ENCODE data around the gene RNU5B-1.

The RNU5B-1 gene

GRCh38 chr15:65326818-65327217 is 22.3 kb downstream of the RNU5B-1 start:
- peaks cover 0 to 26% (median 18%) of the 10 kb centered on the region in 4 experiments for H3K4me1 ChIP-seq (ENCODE audit: control extremely low read depth in 1 of 4, control insufficient read depth in 4 of 4, insufficient read depth in 4 of 4, low read length in 3 of 4)
- no peak for DNase-seq
- WGBS (ENCODE audit: insufficient coverage): 83% methylated on average over 1 of the region's 2 CpGs
- no peaks in the 10 kb centered on the region for H3K36me3 ChIP-seq (ENCODE audit: control insufficient read depth in 4 of 4, insufficient read depth in 4 of 4, low read length in 3 of 4)
- H3K27ac ChIP-seq (ENCODE audit: insufficient read depth in 1 of 2, low read depth in 1 of 2, low read length in 2 of 2, poor library complexity in 1 of 2, severe bottlenecking in 2 of 2): no peak overlapping the region
- ChIA-PET CTCF (interaction anchor here (0.8 to 16.1 kb wide), 4 partner anchors 9 to 59 kb away, joined by 3 to 416 read pairs (median 7); partner anchors contain the start of gene IGDCC3), POLR2A (no interaction called here)
- H3K27me3 ChIP-seq (replicated peaks in 2 of 5; ENCODE audit: control insufficient read depth in 4 of 5, insufficient read depth in 5 of 5, low read length in 4 of 5): no peaks in the 10 kb centered on the region
- H3K4me3 ChIP-seq (ENCODE audit: control insufficient read depth in 1 of 7, extremely low read depth in 1 of 7, insufficient read depth in 4 of 7, low read depth in 2 of 7, low read length in 6 of 7): no peak overlapping the region
- no peaks in the 10 kb centered on the region for H3K9me3 ChIP-seq (ENCODE audit: control extremely low read depth in 1 of 5, control insufficient read depth in 4 of 5, insufficient read depth in 2 of 5, low read depth in 1 of 5, low read length in 4 of 5)

GRCh38 chr15:65327651-65328393 is 23.3 kb downstream of the RNU5B-1 start:
- no peak overlapping the region for H3K4me3 ChIP-seq (ENCODE audit: control insufficient read depth in 1 of 7, extremely low read depth in 1 of 7, insufficient read depth in 4 of 7, low read depth in 2 of 7, low read length in 6 of 7)
- no peaks in the 10 kb centered on the region for H3K27me3 ChIP-seq (replicated peaks in 2 of 5; ENCODE audit: control insufficient read depth in 4 of 5, insufficient read depth in 5 of 5, low read length in 4 of 5)
- H3K9me3 ChIP-seq (ENCODE audit: control extremely low read depth in 1 of 5, control insufficient read depth in 4 of 5, insufficient read depth in 2 of 5, low read depth in 1 of 5, low read length in 4 of 5): no peaks in the 10 kb centered on the region
- peaks cover 0 to 21% (median 15%) of the 10 kb centered on the region in 4 experiments for H3K4me1 ChIP-seq (ENCODE audit: control extremely low read depth in 1 of 4, control insufficient read depth in 4 of 4, insufficient read depth in 4 of 4, low read length in 3 of 4)
- peak in 2 of 3 donors; percentile 56 to 61 for DNase-seq
- 63% methylated on average over 6 of the region's 12 CpGs for WGBS (ENCODE audit: insufficient coverage)
- H3K27ac ChIP-seq (ENCODE audit: insufficient read depth in 1 of 2, low read depth in 1 of 2, low read length in 2 of 2, poor library complexity in 1 of 2, severe bottlenecking in 2 of 2): no peak overlapping the region
- ChIA-PET CTCF (interaction anchor here (0.6 to 16.1 kb wide), 4 partner anchors 10 to 58 kb away, joined by 3 to 416 read pairs (median 7); partner anchors contain the start of gene IGDCC3), POLR2A (interaction anchor here (0.6 kb wide), 1 partner anchor 25 kb away, joined by 3 read pairs; no protein-coding TSS in a partner anchor)
- H3K36me3 ChIP-seq (ENCODE audit: control insufficient read depth in 4 of 4, insufficient read depth in 4 of 4, low read length in 3 of 4): no peaks in the 10 kb centered on the region

- H3K36me3 ChIP-seq (ENCODE audit: control insufficient read depth in 4 of 4, insufficient read depth in 4 of 4, low read length in 3 of 4): no peaks in the 10 kb centered on the region
- ChIA-PET POLR2A (interaction anchor here (0.6 kb wide), 1 partner anchor 24 kb away, joined by 3 read pairs; no protein-coding TSS in a partner anchor), CTCF (interaction anchor here (0.9 to 2.0 kb wide), 2 partner anchors 10 to 57 kb away, joined by 3 to 4 read pairs; no protein-coding TSS in a partner anchor)
- peaks cover 0 to 16% (median 14%) of the 10 kb centered on the region in 4 experiments for H3K4me1 ChIP-seq (ENCODE audit: control extremely low read depth in 1 of 4, control insufficient read depth in 4 of 4, insufficient read depth in 4 of 4, low read length in 3 of 4)
- no peaks in the 10 kb centered on the region for H3K9me3 ChIP-seq (ENCODE audit: control extremely low read depth in 1 of 5, control insufficient read depth in 4 of 5, insufficient read depth in 2 of 5, low read depth in 1 of 5, low read length in 4 of 5)
- no peak overlapping the region for H3K27ac ChIP-seq (ENCODE audit: insufficient read depth in 1 of 2, low read depth in 1 of 2, low read length in 2 of 2, poor library complexity in 1 of 2, severe bottlenecking in 2 of 2)
- no peaks in the 10 kb centered on the region for H3K27me3 ChIP-seq (replicated peaks in 2 of 5; ENCODE audit: control insufficient read depth in 4 of 5, insufficient read depth in 5 of 5, low read length in 4 of 5)
- WGBS (ENCODE audit: insufficient coverage): 88% methylated on average over 21 of the region's 21 CpGs
- DNase-seq: no peak
- H3K4me3 ChIP-seq (ENCODE audit: control insufficient read depth in 1 of 7, extremely low read depth in 1 of 7, insufficient read depth in 4 of 7, low read depth in 2 of 7, low read length in 6 of 7): no peak overlapping the region
Measured at GRCh38 chr15:65328506-65329287, 24.2 kb downstream of the RNU5B-1 start.

- H3K4me1 ChIP-seq (ENCODE audit: control extremely low read depth in 1 of 4, control insufficient read depth in 4 of 4, insufficient read depth in 4 of 4, low read length in 3 of 4): peaks cover 0 to 16% (median 14%) of the 10 kb centered on the region in 4 experiments
- DNase-seq: no peak
- CTCF ChIA-PET: interaction anchor here (0.9 to 2.0 kb wide), 3 partner anchors 8 to 56 kb away, joined by 3 to 7 read pairs (median 4); no protein-coding TSS in a partner anchor
- H3K27me3 ChIP-seq (replicated peaks in 2 of 5; ENCODE audit: control insufficient read depth in 4 of 5, insufficient read depth in 5 of 5, low read length in 4 of 5): no peaks in the 10 kb centered on the region
- POLR2A ChIA-PET: no interaction called here
- WGBS (ENCODE audit: insufficient coverage): 96% methylated on average over 19 of the region's 21 CpGs
- H3K36me3 ChIP-seq (ENCODE audit: control insufficient read depth in 4 of 4, insufficient read depth in 4 of 4, low read length in 3 of 4): no peaks in the 10 kb centered on the region
- H3K27ac ChIP-seq (ENCODE audit: insufficient read depth in 1 of 2, low read depth in 1 of 2, low read length in 2 of 2, poor library complexity in 1 of 2, severe bottlenecking in 2 of 2): no peak overlapping the region
- H3K4me3 ChIP-seq (ENCODE audit: control insufficient read depth in 1 of 7, extremely low read depth in 1 of 7, insufficient read depth in 4 of 7, low read depth in 2 of 7, low read length in 6 of 7): no peak overlapping the region
- no peaks in the 10 kb centered on the region for H3K9me3 ChIP-seq (ENCODE audit: control extremely low read depth in 1 of 5, control insufficient read depth in 4 of 5, insufficient read depth in 2 of 5, low read depth in 1 of 5, low read length in 4 of 5)
Measured at GRCh38 chr15:65329288-65329983, 25.0 kb downstream of the RNU5B-1 start.

GRCh38 chr15:65329984-65330735 is 25.7 kb downstream of the RNU5B-1 start:
- Histone ChIP-seq H3K36me3 (ENCODE audit: control insufficient read depth in 4 of 4, insufficient read depth in 4 of 4, low read length in 3 of 4) (no peaks in the 10 kb centered on the region), H3K27ac (ENCODE audit: insufficient read depth in 1 of 2, low read depth in 1 of 2, low read length in 2 of 2, poor library complexity in 1 of 2, severe bottlenecking in 2 of 2) (no peak overlapping the region), H3K9me3 (ENCODE audit: control extremely low read depth in 1 of 5, control insufficient read depth in 4 of 5, insufficient read depth in 2 of 5, low read depth in 1 of 5, low read length in 4 of 5) (no peaks in the 10 kb centered on the region), H3K27me3 (replicated peaks in 2 of 5; ENCODE audit: control insufficient read depth in 4 of 5, insufficient read depth in 5 of 5, low read length in 4 of 5) (no peaks in the 10 kb centered on the region), H3K4me1 (ENCODE audit: control extremely low read depth in 1 of 4, control insufficient read depth in 4 of 4, insufficient read depth in 4 of 4, low read length in 3 of 4) (peaks cover 0 to 16% (median 14%) of the 10 kb centered on the region in 4 experiments), H3K4me3 (ENCODE audit: control insufficient read depth in 1 of 7, extremely low read depth in 1 of 7, insufficient read depth in 4 of 7, low read depth in 2 of 7, low read length in 6 of 7) (no peak overlapping the region)
- no peak for DNase-seq
- POLR2A ChIA-PET: interaction anchor here (1.2 kb wide), 1 partner anchor 26 kb away, joined by 5 read pairs; the partner anchor contains the start of gene RNU5B-1
- CTCF ChIA-PET: interaction anchor here (1.1 to 2.0 kb wide), 4 partner anchors 9 to 56 kb away, joined by 3 to 7 read pairs (median 4); no protein-coding TSS in a partner anchor
- WGBS (ENCODE audit: insufficient coverage): 94% methylated on average over 15 of the region's 18 CpGs

- no peaks in the 10 kb centered on the region for H3K27me3 ChIP-seq (replicated peaks in 2 of 5; ENCODE audit: control insufficient read depth in 4 of 5, insufficient read depth in 5 of 5, low read length in 4 of 5)
- POLR2A ChIA-PET: interaction anchor here (1.2 kb wide), 1 partner anchor 26 kb away, joined by 5 read pairs; the partner anchor contains the start of gene RNU5B-1
- no peak for DNase-seq
- no peak overlapping the region for H3K27ac ChIP-seq (ENCODE audit: insufficient read depth in 1 of 2, low read depth in 1 of 2, low read length in 2 of 2, poor library complexity in 1 of 2, severe bottlenecking in 2 of 2)
- peaks cover 0 to 13% (median 12%) of the 10 kb centered on the region in 4 experiments for H3K4me1 ChIP-seq (ENCODE audit: control extremely low read depth in 1 of 4, control insufficient read depth in 4 of 4, insufficient read depth in 4 of 4, low read length in 3 of 4)
- CTCF ChIA-PET: interaction anchor here (1.1 to 1.4 kb wide), 3 partner anchors 8 to 48 kb away, joined by 3 to 7 read pairs (median 3); no protein-coding TSS in a partner anchor
- no peaks in the 10 kb centered on the region for H3K9me3 ChIP-seq (ENCODE audit: control extremely low read depth in 1 of 5, control insufficient read depth in 4 of 5, insufficient read depth in 2 of 5, low read depth in 1 of 5, low read length in 4 of 5)
- 96% methylated on average over 20 of the region's 22 CpGs for WGBS (ENCODE audit: insufficient coverage)
- H3K36me3 ChIP-seq (ENCODE audit: control insufficient read depth in 4 of 4, insufficient read depth in 4 of 4, low read length in 3 of 4): no peaks in the 10 kb centered on the region
- no peak overlapping the region for H3K4me3 ChIP-seq (ENCODE audit: control insufficient read depth in 1 of 7, extremely low read depth in 1 of 7, insufficient read depth in 4 of 7, low read depth in 2 of 7, low read length in 6 of 7)
Measured at GRCh38 chr15:65330934-65331645, 26.6 kb downstream of the RNU5B-1 start.

All from common myeloid progenitor, CD34-positive (primary cell).